ENCODE measurements around the gene SYTL3.
"Not testable (repeated sequence)": the region's sequence is repeated elsewhere in the genome, so short reads cannot be mapped to it uniquely, and the experiment has no call there.

SYTL3 gene

DNA sequence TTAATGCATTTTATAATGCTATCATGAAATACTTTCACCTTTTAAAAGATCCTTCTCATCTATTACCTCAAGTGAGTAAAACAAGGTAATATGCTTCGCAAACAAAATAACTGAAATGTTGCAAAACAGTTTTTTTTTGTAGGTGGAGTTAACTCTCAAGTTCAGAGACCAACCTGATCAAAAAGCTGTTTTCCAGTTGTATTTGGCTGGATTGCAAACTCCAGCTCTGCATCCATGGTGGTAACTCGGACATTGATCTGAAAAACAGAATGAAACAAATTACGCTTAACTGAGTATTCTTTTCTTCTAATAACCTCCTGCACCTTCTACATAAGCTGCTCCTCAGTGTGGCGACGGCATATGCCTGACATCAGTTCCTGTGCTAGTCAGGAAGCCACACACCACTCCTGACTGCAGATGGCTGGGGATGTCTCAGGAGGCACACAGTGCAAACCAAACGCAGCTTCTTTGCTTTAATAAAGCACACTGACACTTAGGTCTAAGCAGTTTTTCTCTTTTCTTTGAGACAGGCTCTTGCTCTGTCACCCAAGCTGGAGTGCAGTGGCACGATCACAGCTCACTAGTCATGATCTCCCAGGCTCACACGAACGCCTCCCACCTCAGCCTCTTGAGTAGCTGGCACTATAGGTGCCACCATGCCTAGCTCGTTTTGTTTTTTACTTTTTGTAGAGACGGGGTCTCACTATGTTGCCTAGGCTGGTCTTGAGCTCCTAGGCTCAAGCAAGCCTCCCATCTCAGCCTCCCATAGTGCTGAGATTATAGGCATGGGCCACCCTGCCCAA is 139.5 kb downstream of the SYTL3 start:
- WGBS, 2 donors (ENCODE audit: extremely low coverage in 2 of 2, insufficient read length in 2 of 2, insufficient replicate concordance in 1 of 2): no CpG with 5 or more reads among the region's 11 CpGs
- H2AFZ ChIP-seq (ENCODE audit: low read length): no peak overlapping the region
- no peak overlapping the region for H3K23ac ChIP-seq (ENCODE audit: low read depth, low read length, poor library complexity)
- no peak overlapping the region for H3K18ac ChIP-seq (ENCODE audit: low read length)
- no peak overlapping the region for H2BK12ac ChIP-seq (ENCODE audit: low read length)
- H3K4me1 ChIP-seq (ENCODE audit: control insufficient read depth in 2 of 2, insufficient read depth in 1 of 2, low read depth in 1 of 2, low read length in 2 of 2): peaks cover 0 to 1% of the 10 kb centered on the region in 2 donors
- H3K14ac ChIP-seq (ENCODE audit: low read length): no peak overlapping the region
- no peak overlapping the region for H2BK15ac ChIP-seq (ENCODE audit: low read length)
- no peak overlapping the region for H4K91ac ChIP-seq (ENCODE audit: low read depth, low read length, poor library complexity)
- no peak for DNase-seq (ENCODE audit: low spot score)
- H2BK5ac ChIP-seq (ENCODE audit: low read length): no peak overlapping the region
- no peak overlapping the region for H3K4me2 ChIP-seq (ENCODE audit: insufficient read depth, low read length, poor library complexity, severe bottlenecking)
- H3K36me3 ChIP-seq (replicated peaks in 1 of 2; ENCODE audit: control insufficient read depth in 2 of 2, insufficient read depth in 2 of 2, low read length in 2 of 2): peaks cover 21 to 49% of the 10 kb centered on the region in 2 donors
- H2BK120ac ChIP-seq (ENCODE audit: low read depth, low read length): no peak overlapping the region
- no peaks in the 10 kb centered on the region for H3K27me3 ChIP-seq (ENCODE audit: control insufficient read depth in 3 of 3, insufficient read depth in 3 of 3, low read depth in 1 of 3, low read length in 3 of 3)
- H3K4me3 ChIP-seq (ENCODE audit: low read length in 2 of 2): no peak overlapping the region
- H3K9me3 ChIP-seq (replicated peaks in 1 of 2; ENCODE audit: control insufficient read depth in 2 of 2, insufficient read depth in 1 of 2, low read depth in 1 of 2, low read length in 2 of 2): no peaks in the 10 kb centered on the region
- no peak overlapping the region for H3K9ac ChIP-seq (ENCODE audit: low read depth, low read length, poor library complexity)
- no peak overlapping the region for H3K4ac ChIP-seq (ENCODE audit: low read length)
- H2AK5ac ChIP-seq (ENCODE audit: low read depth, low read length): no peak overlapping the region
- H3K27ac ChIP-seq (replicated peaks; ENCODE audit: low read length): no peak overlapping the region
- H3K79me1 ChIP-seq (ENCODE audit: low read depth, low read length): peaks cover 1% of the 10 kb centered on the region
- H4K8ac ChIP-seq (ENCODE audit: low read depth, low read length): no peak overlapping the region

DNA sequence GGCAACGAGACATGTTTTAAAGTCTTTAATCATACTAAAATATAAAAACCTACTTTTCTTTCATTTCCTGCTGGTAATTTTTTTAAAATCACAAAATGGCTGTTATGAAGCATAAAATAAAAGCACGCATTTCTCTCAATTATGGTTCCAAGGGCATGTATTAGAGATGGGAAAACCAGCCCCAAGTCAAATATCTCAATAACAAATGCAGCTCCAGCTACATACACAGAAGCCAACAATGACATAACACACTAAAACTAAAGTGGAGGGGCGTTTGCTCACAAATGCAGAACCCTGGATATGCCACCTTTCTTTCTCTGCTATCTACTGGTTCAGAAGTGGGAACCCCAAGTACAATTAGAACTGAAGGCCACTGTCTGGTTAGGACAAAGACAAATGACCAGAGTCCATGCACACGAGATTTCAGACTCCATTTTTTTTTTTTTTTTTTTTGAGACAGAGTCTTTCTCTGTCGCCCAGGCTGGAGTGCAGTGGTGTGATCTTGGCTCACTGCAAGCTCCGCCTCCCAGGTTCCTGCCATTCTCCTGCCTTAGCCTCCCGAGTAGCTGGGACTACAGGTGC is 141.5 kb downstream of the SYTL3 start:
- Histone ChIP-seq H2BK120ac (ENCODE audit: low read depth, low read length) (no peak overlapping the region), H3K4me2 (ENCODE audit: insufficient read depth, low read length, poor library complexity, severe bottlenecking) (no peak overlapping the region), H3K4me1 (ENCODE audit: control insufficient read depth in 2 of 2, insufficient read depth in 1 of 2, low read depth in 1 of 2, low read length in 2 of 2) (no peaks in the 10 kb centered on the region), H2AFZ (ENCODE audit: low read length) (no peak overlapping the region), H4K8ac (ENCODE audit: low read depth, low read length) (no peak overlapping the region), H3K36me3 (replicated peaks in 1 of 2; ENCODE audit: control insufficient read depth in 2 of 2, insufficient read depth in 2 of 2, low read length in 2 of 2) (peaks cover 11 to 30% of the 10 kb centered on the region in 2 donors), H2BK5ac (ENCODE audit: low read length) (no peak overlapping the region), H3K9ac (ENCODE audit: low read depth, low read length, poor library complexity) (no peak overlapping the region), H3K18ac (ENCODE audit: low read length) (no peak overlapping the region), H3K23ac (ENCODE audit: low read depth, low read length, poor library complexity) (no peak overlapping the region), H4K91ac (ENCODE audit: low read depth, low read length, poor library complexity) (no peak overlapping the region), H3K27me3 (ENCODE audit: control insufficient read depth in 3 of 3, insufficient read depth in 3 of 3, low read depth in 1 of 3, low read length in 3 of 3) (no peaks in the 10 kb centered on the region), H2BK12ac (ENCODE audit: low read length) (no peak overlapping the region), H3K27ac (replicated peaks; ENCODE audit: low read length) (no peak overlapping the region), H2BK15ac (ENCODE audit: low read length) (no peak overlapping the region), H3K4ac (ENCODE audit: low read length) (no peak overlapping the region), H3K4me3 (ENCODE audit: low read length in 2 of 2) (no peak overlapping the region), H2AK5ac (ENCODE audit: low read depth, low read length) (no peak overlapping the region), H3K79me1 (ENCODE audit: low read depth, low read length) (peaks cover 7% of the 10 kb centered on the region), H3K14ac (ENCODE audit: low read length) (no peak overlapping the region), H3K9me3 (replicated peaks in 1 of 2; ENCODE audit: control insufficient read depth in 2 of 2, insufficient read depth in 1 of 2, low read depth in 1 of 2, low read length in 2 of 2) (no peaks in the 10 kb centered on the region)
- no peak for DNase-seq (ENCODE audit: low spot score)
- no CpG with 5 or more reads among the region's 7 CpGs for WGBS, 2 donors (ENCODE audit: extremely low coverage in 2 of 2, insufficient read length in 2 of 2, insufficient replicate concordance in 1 of 2)

DNA sequence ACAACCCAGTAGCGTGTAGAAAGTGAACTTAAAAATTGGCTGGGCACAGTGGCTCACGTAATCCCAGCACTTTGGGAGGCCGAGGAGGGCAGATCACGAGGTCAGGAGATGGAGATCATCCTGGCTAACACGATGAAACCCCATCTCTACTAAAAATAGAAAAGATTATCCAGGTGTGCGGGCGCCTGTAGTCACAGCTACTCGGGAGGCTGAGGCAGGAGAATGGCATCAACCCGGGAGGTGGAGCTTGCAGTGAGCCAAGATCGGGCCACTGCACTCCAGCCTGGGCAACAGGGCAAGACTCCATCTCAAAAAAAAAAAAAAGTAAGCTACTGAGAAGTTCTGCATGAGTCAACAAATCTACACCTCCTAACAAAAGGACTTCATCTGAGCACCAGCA is 142.7 kb downstream of the SYTL3 start:
- not testable (repeated sequence) for H3K14ac ChIP-seq (ENCODE audit: low read length); H4K91ac ChIP-seq (ENCODE audit: low read depth, low read length, poor library complexity); H3K4me1 ChIP-seq (ENCODE audit: control insufficient read depth in 2 of 2, insufficient read depth in 1 of 2, low read depth in 1 of 2, low read length in 2 of 2); H3K23ac ChIP-seq (ENCODE audit: low read depth, low read length, poor library complexity); DNase-seq (ENCODE audit: low spot score); H3K4ac ChIP-seq (ENCODE audit: low read length); H3K4me2 ChIP-seq (ENCODE audit: insufficient read depth, low read length, poor library complexity, severe bottlenecking); H3K27me3 ChIP-seq (ENCODE audit: control insufficient read depth in 3 of 3, insufficient read depth in 3 of 3, low read depth in 1 of 3, low read length in 3 of 3); H2BK5ac ChIP-seq (ENCODE audit: low read length); H2BK120ac ChIP-seq (ENCODE audit: low read depth, low read length); H3K4me3 ChIP-seq (ENCODE audit: low read length in 2 of 2); H2BK15ac ChIP-seq (ENCODE audit: low read length); H2AFZ ChIP-seq (ENCODE audit: low read length); H3K9me3 ChIP-seq (replicated peaks in 1 of 2; ENCODE audit: control insufficient read depth in 2 of 2, insufficient read depth in 1 of 2, low read depth in 1 of 2, low read length in 2 of 2); H3K79me1 ChIP-seq (ENCODE audit: low read depth, low read length); H4K8ac ChIP-seq (ENCODE audit: low read depth, low read length); H3K9ac ChIP-seq (ENCODE audit: low read depth, low read length, poor library complexity); H3K27ac ChIP-seq (replicated peaks; ENCODE audit: low read length); H2BK12ac ChIP-seq (ENCODE audit: low read length); H2AK5ac ChIP-seq (ENCODE audit: low read depth, low read length); H3K18ac ChIP-seq (ENCODE audit: low read length)
- H3K36me3 ChIP-seq (replicated peaks in 1 of 2; ENCODE audit: control insufficient read depth in 2 of 2, insufficient read depth in 2 of 2, low read length in 2 of 2): peaks cover 6 to 19% of the 10 kb centered on the region in 2 donors
- WGBS, 2 donors (ENCODE audit: extremely low coverage in 2 of 2, insufficient read length in 2 of 2, insufficient replicate concordance in 1 of 2): no CpG with 5 or more reads among the region's 10 CpGs

- H2BK15ac ChIP-seq (ENCODE audit: low read length): no peak overlapping the region
- no peak overlapping the region for H3K14ac ChIP-seq (ENCODE audit: low read length)
- no peak overlapping the region for H3K23ac ChIP-seq (ENCODE audit: low read depth, low read length, poor library complexity)
- no peak overlapping the region for H3K9ac ChIP-seq (ENCODE audit: low read depth, low read length, poor library complexity)
- peaks cover 7% of the 10 kb centered on the region for H3K79me1 ChIP-seq (ENCODE audit: low read depth, low read length)
- H2AK5ac ChIP-seq (ENCODE audit: low read depth, low read length): no peak overlapping the region
- no CpG with 5 or more reads among the region's 1 CpG for WGBS, 2 donors (ENCODE audit: extremely low coverage in 2 of 2, insufficient read length in 2 of 2, insufficient replicate concordance in 1 of 2)
- H3K9me3 ChIP-seq (replicated peaks in 1 of 2; ENCODE audit: control insufficient read depth in 2 of 2, insufficient read depth in 1 of 2, low read depth in 1 of 2, low read length in 2 of 2): no peaks in the 10 kb centered on the region
- H4K91ac ChIP-seq (ENCODE audit: low read depth, low read length, poor library complexity): no peak overlapping the region
- H2BK120ac ChIP-seq (ENCODE audit: low read depth, low read length): no peak overlapping the region
- no peak overlapping the region for H3K4me3 ChIP-seq (ENCODE audit: low read length in 2 of 2)
- H3K27me3 ChIP-seq (ENCODE audit: control insufficient read depth in 3 of 3, insufficient read depth in 3 of 3, low read depth in 1 of 3, low read length in 3 of 3): no peaks in the 10 kb centered on the region
- DNase-seq (ENCODE audit: low spot score): no peak
- H3K4me1 ChIP-seq (ENCODE audit: control insufficient read depth in 2 of 2, insufficient read depth in 1 of 2, low read depth in 1 of 2, low read length in 2 of 2): peaks cover 2 to 12% of the 10 kb centered on the region in 2 donors
- H3K4me2 ChIP-seq (ENCODE audit: insufficient read depth, low read length, poor library complexity, severe bottlenecking): no peak overlapping the region
- H2BK12ac ChIP-seq (ENCODE audit: low read length): no peak overlapping the region
- H3K27ac ChIP-seq (replicated peaks; ENCODE audit: low read length): no peak overlapping the region
- no peak overlapping the region for H2BK5ac ChIP-seq (ENCODE audit: low read length)
- no peak overlapping the region for H3K4ac ChIP-seq (ENCODE audit: low read length)
- H2AFZ ChIP-seq (ENCODE audit: low read length): no peak overlapping the region
- no peak overlapping the region for H4K8ac ChIP-seq (ENCODE audit: low read depth, low read length)
- peaks cover 2 to 10% of the 10 kb centered on the region in 2 donors for H3K36me3 ChIP-seq (replicated peaks in 1 of 2; ENCODE audit: control insufficient read depth in 2 of 2, insufficient read depth in 2 of 2, low read length in 2 of 2)
- no peak overlapping the region for H3K18ac ChIP-seq (ENCODE audit: low read length)
Measured at GRCh38 chr6:158793432-158793831, 143.6 kb downstream of the SYTL3 start.

All from neuronal stem cell (in vitro differentiated cells).